ENCODE measurements around the gene PSME3. TPM values are rescaled to one million over a fixed set of nuclear protein-coding genes. Genes with fewer than 3 reads are reported as not detected.
A peak's percentile ranks its signal among the peaks of the same experiment; 100 is the strongest.
"Not testable (repeated sequence)": the region's sequence is repeated elsewhere in the genome, so short reads cannot be mapped to it uniquely, and the experiment has no call there.

PSME3 gene
- total RNA-seq, 1 donor from 2014 or later, result 66.9 TPM

GRCh38 chr17:42871647-42872046, 38.5 kb downstream of the PSME3 start:
- DNase-seq (ENCODE audit: low spot score), result no peak
- intact Hi-C loops (cut with DNase I), result no loop called here

GRCh38 chr17:42872251-42872965, 39.2 kb downstream of the PSME3 start:
- intact Hi-C loops (cut with DNase I), result no loop called here
- no peak for DNase-seq (ENCODE audit: low spot score)

- no peak for DNase-seq (ENCODE audit: low spot score)
- intact Hi-C loops (cut with DNase I), result no loop called here
Measured at GRCh38 chr17:42873315-42873714, 40.1 kb downstream of the PSME3 start.

- intact Hi-C loops (cut with DNase I); DNase-seq (ENCODE audit: low spot score): not testable (repeated sequence)
Measured at GRCh38 chr17:42873932-42874695, 40.9 kb downstream of the PSME3 start.

GRCh38 chr17:42877037-42877436, 43.8 kb downstream of the PSME3 start:
- DNase-seq (ENCODE audit: low spot score), result no peak
- intact Hi-C loops (cut with DNase I), result no loop called here

- intact Hi-C loops (cut with DNase I), result no loop called here
Measured at GRCh38 chr17:42878123-42878880, 45.1 kb downstream of the PSME3 start.

GRCh38 chr17:42878924-42879595, 45.9 kb downstream of the PSME3 start:
- DNase-seq (ENCODE audit: low spot score), result no peak
- intact Hi-C loops (cut with DNase I), result no loop called here

More at GRCh38 chr17:42878123-42878880, 45.1 kb downstream of the PSME3 start:
- no peak for DNase-seq (ENCODE audit: low spot score)

GRCh38 chr17:42879596-42879985, 46.4 kb downstream of the PSME3 start:
- intact Hi-C loops (cut with DNase I), result no loop called here
- no peak for DNase-seq (ENCODE audit: low spot score)

- DNase-seq (ENCODE audit: low spot score), result no peak
- intact Hi-C loops (cut with DNase I), result no loop called here
Measured at GRCh38 chr17:42880776-42881310, 47.6 kb downstream of the PSME3 start.

- DNase-seq (ENCODE audit: low spot score); intact Hi-C loops (cut with DNase I): not testable (repeated sequence)
Measured at GRCh38 chr17:42881706-42882105, 48.5 kb downstream of the PSME3 start.

- DNase-seq (ENCODE audit: low spot score), result no peak
Measured at GRCh38 chr17:42882166-42882565, 49.0 kb downstream of the PSME3 start.

GRCh38 chr17:42883802-42884558, 50.8 kb downstream of the PSME3 start:
- intact Hi-C loops (cut with DNase I), result no loop called here
- no peak for DNase-seq (ENCODE audit: low spot score)

More at GRCh38 chr17:42882166-42882565, 49.0 kb downstream of the PSME3 start:
- intact Hi-C loops (cut with DNase I), result no loop called here

- DNase-seq (ENCODE audit: low spot score); intact Hi-C loops (cut with DNase I): not testable (repeated sequence)
Measured at GRCh38 chr17:42885806-42886205, 52.6 kb downstream of the PSME3 start.

GRCh38 chr17:42886283-42887176, 53.3 kb downstream of the PSME3 start:
- intact Hi-C loops (cut with DNase I), result no loop called here
- no peak for DNase-seq (ENCODE audit: low spot score)

GRCh38 chr17:42889809-42890208, 56.6 kb downstream of the PSME3 start:
- DNase-seq (ENCODE audit: low spot score), result no peak
- intact Hi-C loops (cut with DNase I), result no loop called here

GRCh38 chr17:42891539-42892152, 58.4 kb downstream of the PSME3 start:
- DNase-seq (ENCODE audit: low spot score), result peak; percentile 87
- intact Hi-C loops (cut with DNase I), result no loop called here

- no peak for DNase-seq (ENCODE audit: low spot score)
- intact Hi-C loops (cut with DNase I), result no loop called here
Measured at GRCh38 chr17:42893359-42893758, 60.2 kb downstream of the PSME3 start.

Measured in cardiac septum (tissue), 1 donor.